LNCAP (cell line): ENCODE measurements around the gene BSX.

ENCODE experiments used
- TF ChIP-seq, protein P1 (sequence below): fragments of 450-650 bp; IDR thresholded peaks from 2 replicates; pipeline ENCODE4 v1.5.1; 2017; ENCODE audit warnings: mild to moderate bottlenecking

BSX gene

GRCh38 chr11:122981388-122982264, at the start of gene BSX:
BSX (minus strand) TSS chr11:122981834; CDS start chr11:122981671, 163 bp downstream.
- TF ChIP-seq, protein P1, sequence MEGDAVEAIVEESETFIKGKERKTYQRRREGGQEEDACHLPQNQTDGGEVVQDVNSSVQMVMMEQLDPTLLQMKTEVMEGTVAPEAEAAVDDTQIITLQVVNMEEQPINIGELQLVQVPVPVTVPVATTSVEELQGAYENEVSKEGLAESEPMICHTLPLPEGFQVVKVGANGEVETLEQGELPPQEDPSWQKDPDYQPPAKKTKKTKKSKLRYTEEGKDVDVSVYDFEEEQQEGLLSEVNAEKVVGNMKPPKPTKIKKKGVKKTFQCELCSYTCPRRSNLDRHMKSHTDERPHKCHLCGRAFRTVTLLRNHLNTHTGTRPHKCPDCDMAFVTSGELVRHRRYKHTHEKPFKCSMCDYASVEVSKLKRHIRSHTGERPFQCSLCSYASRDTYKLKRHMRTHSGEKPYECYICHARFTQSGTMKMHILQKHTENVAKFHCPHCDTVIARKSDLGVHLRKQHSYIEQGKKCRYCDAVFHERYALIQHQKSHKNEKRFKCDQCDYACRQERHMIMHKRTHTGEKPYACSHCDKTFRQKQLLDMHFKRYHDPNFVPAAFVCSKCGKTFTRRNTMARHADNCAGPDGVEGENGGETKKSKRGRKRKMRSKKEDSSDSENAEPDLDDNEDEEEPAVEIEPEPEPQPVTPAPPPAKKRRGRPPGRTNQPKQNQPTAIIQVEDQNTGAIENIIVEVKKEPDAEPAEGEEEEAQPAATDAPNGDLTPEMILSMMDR = no peak

- TF ChIP-seq, protein P1 = no peak
Observed at GRCh38 chr11:123030517-123030916, 48.9 kb upstream of the BSX start.

DNA sequence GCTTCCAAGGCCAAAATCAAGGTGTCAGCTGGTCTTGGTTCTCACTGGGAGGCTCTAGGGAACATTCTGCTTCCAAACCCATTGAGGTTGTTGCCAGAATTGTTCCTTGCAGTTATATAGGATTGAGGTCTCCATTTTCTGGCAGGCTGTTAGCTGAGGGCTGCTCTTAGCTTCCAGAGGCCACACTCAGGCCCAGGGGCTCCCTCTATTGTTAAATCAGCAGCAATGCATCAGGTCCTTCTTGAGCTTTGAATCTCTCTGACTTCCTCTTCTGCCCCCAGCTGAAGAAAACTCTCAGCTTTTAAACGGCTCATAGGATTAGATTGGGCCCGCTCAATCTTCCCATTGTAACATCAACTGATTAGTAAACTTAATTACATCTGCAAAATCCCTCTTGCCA, 39.3 kb upstream of the BSX start:
- TF ChIP-seq, protein P1 = peak; percentile 58

GRCh38 chr11:123018702-123019101, 37.1 kb upstream of the BSX start:
- TF ChIP-seq, protein P1 = no peak

GRCh38 chr11:123011510-123011909, 29.9 kb upstream of the BSX start:
- TF ChIP-seq, protein P1 = no peak

GRCh38 chr11:123006860-123007542, 25.4 kb upstream of the BSX start:
- TF ChIP-seq, protein P1 = no peak

DNA sequence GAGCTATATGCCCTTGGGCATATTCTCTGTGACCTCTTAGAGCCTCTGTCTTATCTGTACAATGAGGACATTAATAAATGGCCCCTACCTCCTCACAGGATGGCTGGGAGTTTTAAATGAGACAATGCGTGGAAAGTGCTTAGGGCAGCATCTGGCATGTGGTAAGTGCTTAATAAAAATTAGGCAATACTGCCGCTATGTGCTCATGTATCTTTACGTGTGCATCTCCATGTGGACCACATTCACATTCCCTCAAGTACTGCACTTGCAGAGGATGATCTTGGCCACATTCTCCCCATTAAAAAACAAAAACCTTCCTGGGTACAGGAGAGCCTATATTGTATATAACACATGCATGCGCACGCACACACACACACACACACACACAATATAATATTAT, 19.1 kb upstream of the BSX start:
- TF ChIP-seq, protein P1 = no peak
